Endodermal cell (in vitro differentiated cells): ENCODE measurements around the gene WWC2. TPM values are rescaled to one million over a fixed set of nuclear protein-coding genes. Genes with fewer than 3 reads are reported as not detected.

Experiments
- DNase-seq: peaks from one replicate; pipeline ENCODE4 v3.0.0-alpha.2; 2017
- H3K27ac ChIP-seq: 2 replicates; pipeline ENCODE4 v1.5.1; 2013; ENCODE audit warnings: mild to moderate bottlenecking, low read depth, low read length, moderate library complexity
- H3K27me3 ChIP-seq: 2 replicates; pipeline ENCODE4 v1.6.1; 2013; ENCODE audit warnings: mild to moderate bottlenecking, low read length, moderate library complexity; ENCODE audit not compliant: insufficient read depth, control insufficient read depth, poor library complexity, severe bottlenecking
- H3K36me3 ChIP-seq: 2 replicates; pipeline ENCODE4 v1.7.0; 2013; ENCODE audit warnings: mild to moderate bottlenecking, low read length, moderate library complexity; ENCODE audit not compliant: control insufficient read depth, insufficient read depth
- H3K4me1 ChIP-seq: one replicate; pipeline ENCODE4 v1.7.0; 2013; ENCODE audit warnings: low read length; ENCODE audit not compliant: control insufficient read depth, insufficient read depth
- H3K4me3 ChIP-seq: 2 replicates; pipeline ENCODE4 v1.5.1; 2013; ENCODE audit warnings: mild to moderate bottlenecking, low read length, moderate library complexity
- H3K9ac ChIP-seq: 2 replicates; pipeline ENCODE4 v1.6.1; 2013; ENCODE audit warnings: mild to moderate bottlenecking, low read length, moderate library complexity; ENCODE audit not compliant: poor library complexity, severe bottlenecking; ENCODE audit errors: extremely low read depth
- H3K9me3 ChIP-seq: 2 replicates; pipeline ENCODE4 v1.6.1; 2013; ENCODE audit warnings: mild to moderate bottlenecking, low read length, moderate library complexity; ENCODE audit not compliant: control insufficient read depth
- H3K27ac Mint-ChIP-seq: 2 replicates; pipeline ENCODE4 v1.8.0; 2020; ENCODE audit warnings: mixed read lengths
- H3K27me3 Mint-ChIP-seq: 2 replicates; pipeline ENCODE4 v1.8.0; 2021; ENCODE audit warnings: mild to moderate bottlenecking, mixed read lengths; ENCODE audit not compliant: insufficient read depth
- H3K36me3 Mint-ChIP-seq: 2 replicates; pipeline ENCODE4 v1.8.0; 2020; ENCODE audit warnings: low read depth, mixed read lengths
- H3K4me1 Mint-ChIP-seq: 2 replicates; pipeline ENCODE4 v1.8.0; 2020; ENCODE audit warnings: mixed read lengths
- H3K4me3 Mint-ChIP-seq: 2 replicates; pipeline ENCODE4 v1.8.0; 2020; ENCODE audit warnings: mild to moderate bottlenecking, moderate library complexity, mixed read lengths
- H3K9me3 Mint-ChIP-seq: 2 replicates; pipeline ENCODE4 v1.8.0; 2020; ENCODE audit warnings: mild to moderate bottlenecking, mixed read lengths
- CTCF ChIP-seq: fragments of 200-600 bp; sonication (generic); conservative IDR thresholded peaks from 2 replicates; pipeline ENCODE4 v1.5.0; 2021; ENCODE audit warnings: antibody characterized with exemption, mild to moderate bottlenecking
- WGBS, 2 experiments: methylation state at CpG; one replicate each; pipeline versions ENCODE4 v1.1.5 to v1.1.7; 2013; ENCODE audit warnings: missing lambda C conversion rate in 2 of 2, mixed read lengths in 1 of 2; ENCODE audit not compliant: insufficient coverage in 1 of 2, insufficient read length in 1 of 2; 5-methylcytosine and 5-hydroxymethylcytosine counted together
- total RNA-seq, 2 donors: library from RNA; stranded (reverse); fragmentation: NEBNext Ultra II Directional in 1 of 2; extraction: Animal tissue kit (Norgen Biotek cat#: 25700) in 1 of 2; gene quantifications; 2 replicates in 1 of 2; 3 replicates in 1 of 2; pipeline ENCODE4 v1.2.1, GENCODE V29; 2021

Gene WWC2
- total RNA-seq, 2 donors from 2014 or later: 98.2 to 108 TPM

GRCh38 chr4:183289688-183290087 lies 190.6 kb downstream of the WWC2 start:
- no peak for TF ChIP-seq CTCF
- peaks cover 72% of the 10 kb centered on the region for H3K36me3 Mint-ChIP-seq
- no peaks in the 10 kb centered on the region for H3K9me3 Mint-ChIP-seq
- no peaks in the 10 kb centered on the region for H3K4me1 Mint-ChIP-seq
- no peak overlapping the region for H3K4me3 ChIP-seq
- H3K9me3 ChIP-seq: no peaks in the 10 kb centered on the region
- H3K9ac ChIP-seq: no peak overlapping the region
- peaks cover 93% of the 10 kb centered on the region for H3K36me3 ChIP-seq
- H3K27me3 ChIP-seq: no peaks in the 10 kb centered on the region
- DNase-seq: peak; percentile 74
- 100% methylated on average over 4 of the region's 5 CpGs for WGBS, 2 experiments
- no peak overlapping the region for H3K27ac ChIP-seq
- no peak overlapping the region for H3K27ac Mint-ChIP-seq
- H3K27me3 Mint-ChIP-seq: no peaks in the 10 kb centered on the region
- no peaks in the 10 kb centered on the region for H3K4me1 ChIP-seq
- no peak overlapping the region for H3K4me3 Mint-ChIP-seq

- Mint-ChIP-seq H3K4me1 (peaks cover 7% of the 10 kb centered on the region), H3K27ac (no peak overlapping the region), H3K27me3 (no peaks in the 10 kb centered on the region), H3K36me3 (peaks cover 79% of the 10 kb centered on the region), H3K9me3 (no peaks in the 10 kb centered on the region), H3K4me3 (no peak overlapping the region)
- no peak for DNase-seq
- peaks cover 93% of the 10 kb centered on the region for H3K36me3 ChIP-seq
- H3K27me3 ChIP-seq: no peaks in the 10 kb centered on the region
- 93 to 99% methylated on average over 2 of the region's 2 CpGs for WGBS, 2 experiments
- TF ChIP-seq CTCF: no peak
- H3K4me3 ChIP-seq: no peak overlapping the region
- no peaks in the 10 kb centered on the region for H3K9me3 ChIP-seq
- H3K27ac ChIP-seq: no peak overlapping the region
- no peaks in the 10 kb centered on the region for H3K4me1 ChIP-seq
- H3K9ac ChIP-seq: no peak overlapping the region
Measured at GRCh38 chr4:183291070-183291469, 192.0 kb downstream of the WWC2 start.

- no peak for TF ChIP-seq CTCF
- peaks cover 7% of the 10 kb centered on the region for H3K4me1 Mint-ChIP-seq
- Histone ChIP-seq H3K36me3 (peaks cover 89% of the 10 kb centered on the region), H3K9me3 (no peaks in the 10 kb centered on the region), H3K4me1 (no peaks in the 10 kb centered on the region), H3K27me3 (no peaks in the 10 kb centered on the region), H3K9ac (no peak overlapping the region), H3K27ac (no peak overlapping the region), H3K4me3 (no peak overlapping the region)
- no peaks in the 10 kb centered on the region for H3K27me3 Mint-ChIP-seq
- H3K36me3 Mint-ChIP-seq: peaks cover 76% of the 10 kb centered on the region
- H3K27ac Mint-ChIP-seq: peak overlapping the region; percentile 37
- H3K4me3 Mint-ChIP-seq: no peak overlapping the region
- WGBS, 2 experiments: 92 to 94% methylated on average over 5 to 10 of the region's 10 CpGs
- no peak for DNase-seq
- no peaks in the 10 kb centered on the region for H3K9me3 Mint-ChIP-seq
Measured at GRCh38 chr4:183295711-183296110, 196.7 kb downstream of the WWC2 start.
